ENCODE results near the gene MRPS26. TPM values are rescaled to one million over a fixed set of nuclear protein-coding genes. Genes with fewer than 3 reads are reported as not detected.

The MRPS26 gene
- total and polyA plus RNA-seq, 2 of the 13 experiments (the other 11 are each of a cell fraction or from before 2014, with no cell fraction given): 89.8 to 187 TPM

DNA sequence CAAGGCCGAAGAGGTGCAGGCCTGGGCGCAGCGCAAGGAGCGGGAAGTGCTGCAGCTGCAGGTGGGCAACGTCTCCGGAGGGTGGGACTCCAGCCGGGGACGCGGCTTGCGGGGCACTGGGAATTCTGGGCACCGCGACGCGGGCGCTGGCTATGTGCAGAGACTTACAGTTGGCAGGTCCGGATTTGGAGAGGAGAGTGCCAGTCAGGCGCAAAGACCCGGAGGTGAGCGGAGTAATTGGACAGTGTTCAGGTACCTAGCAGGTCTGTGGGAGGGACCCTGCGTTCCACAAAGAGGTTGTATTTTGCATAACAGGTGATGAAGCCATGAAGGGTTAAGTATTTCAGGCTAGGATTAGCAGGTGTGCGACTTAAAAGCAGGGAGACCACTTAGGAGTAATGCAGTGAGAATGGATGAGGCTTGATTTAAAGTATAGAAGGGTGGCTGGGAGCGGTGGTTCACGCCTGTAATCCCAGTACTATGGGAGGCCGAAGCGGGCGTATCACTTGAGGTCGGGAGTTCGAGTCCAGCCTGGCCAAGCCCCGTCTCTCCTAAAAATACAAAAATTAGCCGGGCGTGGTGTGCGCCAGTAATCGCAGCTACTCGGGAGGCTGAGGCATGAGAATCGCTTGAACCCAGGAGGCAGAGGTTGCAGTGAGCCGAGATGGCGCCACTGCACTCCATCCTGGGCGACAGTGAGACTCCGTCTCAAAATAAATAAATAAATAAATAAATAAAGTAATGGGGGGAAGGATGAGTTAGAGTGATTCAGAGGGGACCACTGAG, 1.0 kb downstream of the MRPS26 start (continued):
- TF ChIP-seq, protein P1, sequence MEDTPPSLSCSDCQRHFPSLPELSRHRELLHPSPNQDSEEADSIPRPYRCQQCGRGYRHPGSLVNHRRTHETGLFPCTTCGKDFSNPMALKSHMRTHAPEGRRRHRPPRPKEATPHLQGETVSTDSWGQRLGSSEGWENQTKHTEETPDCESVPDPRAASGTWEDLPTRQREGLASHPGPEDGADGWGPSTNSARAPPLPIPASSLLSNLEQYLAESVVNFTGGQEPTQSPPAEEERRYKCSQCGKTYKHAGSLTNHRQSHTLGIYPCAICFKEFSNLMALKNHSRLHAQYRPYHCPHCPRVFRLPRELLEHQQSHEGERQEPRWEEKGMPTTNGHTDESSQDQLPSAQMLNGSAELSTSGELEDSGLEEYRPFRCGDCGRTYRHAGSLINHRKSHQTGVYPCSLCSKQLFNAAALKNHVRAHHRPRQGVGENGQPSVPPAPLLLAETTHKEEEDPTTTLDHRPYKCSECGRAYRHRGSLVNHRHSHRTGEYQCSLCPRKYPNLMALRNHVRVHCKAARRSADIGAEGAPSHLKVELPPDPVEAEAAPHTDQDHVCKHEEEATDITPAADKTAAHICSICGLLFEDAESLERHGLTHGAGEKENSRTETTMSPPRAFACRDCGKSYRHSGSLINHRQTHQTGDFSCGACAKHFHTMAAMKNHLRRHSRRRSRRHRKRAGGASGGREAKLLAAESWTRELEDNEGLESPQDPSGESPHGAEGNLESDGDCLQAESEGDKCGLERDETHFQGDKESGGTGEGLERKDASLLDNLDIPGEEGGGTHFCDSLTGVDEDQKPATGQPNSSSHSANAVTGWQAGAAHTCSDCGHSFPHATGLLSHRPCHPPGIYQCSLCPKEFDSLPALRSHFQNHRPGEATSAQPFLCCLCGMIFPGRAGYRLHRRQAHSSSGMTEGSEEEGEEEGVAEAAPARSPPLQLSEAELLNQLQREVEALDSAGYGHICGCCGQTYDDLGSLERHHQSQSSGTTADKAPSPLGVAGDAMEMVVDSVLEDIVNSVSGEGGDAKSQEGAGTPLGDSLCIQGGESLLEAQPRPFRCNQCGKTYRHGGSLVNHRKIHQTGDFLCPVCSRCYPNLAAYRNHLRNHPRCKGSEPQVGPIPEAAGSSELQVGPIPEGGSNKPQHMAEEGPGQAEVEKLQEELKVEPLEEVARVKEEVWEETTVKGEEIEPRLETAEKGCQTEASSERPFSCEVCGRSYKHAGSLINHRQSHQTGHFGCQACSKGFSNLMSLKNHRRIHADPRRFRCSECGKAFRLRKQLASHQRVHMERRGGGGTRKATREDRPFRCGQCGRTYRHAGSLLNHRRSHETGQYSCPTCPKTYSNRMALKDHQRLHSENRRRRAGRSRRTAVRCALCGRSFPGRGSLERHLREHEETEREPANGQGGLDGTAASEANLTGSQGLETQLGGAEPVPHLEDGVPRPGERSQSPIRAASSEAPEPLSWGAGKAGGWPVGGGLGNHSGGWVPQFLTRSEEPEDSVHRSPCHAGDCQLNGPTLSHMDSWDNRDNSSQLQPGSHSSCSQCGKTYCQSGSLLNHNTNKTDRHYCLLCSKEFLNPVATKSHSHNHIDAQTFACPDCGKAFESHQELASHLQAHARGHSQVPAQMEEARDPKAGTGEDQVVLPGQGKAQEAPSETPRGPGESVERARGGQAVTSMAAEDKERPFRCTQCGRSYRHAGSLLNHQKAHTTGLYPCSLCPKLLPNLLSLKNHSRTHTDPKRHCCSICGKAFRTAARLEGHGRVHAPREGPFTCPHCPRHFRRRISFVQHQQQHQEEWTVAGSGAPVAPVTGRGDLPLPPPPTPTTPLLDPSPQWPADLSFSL (CRISPR knock-in tag; IDR thresholded peaks at IDR 0.05): no peak
- TF ChIP-seq SP1 (IDR thresholded peaks at IDR 0.05) (no peak), SP1 (CRISPR knock-in tag; IDR thresholded peaks at IDR 0.05) (no peak), RFXANK (CRISPR knock-in tag; IDR thresholded peaks at IDR 0.05) (no peak; the same call in 1 of the 2 replicates), ZNF724P (CRISPR knock-in tag; IDR thresholded peaks at IDR 0.05; ENCODE audit: borderline replicate concordance) (no peak), MXD4 (CRISPR knock-in tag; IDR thresholded peaks at IDR 0.05) (no peak; the same call in 1 of the 2 replicates), PRDM4 (CRISPR knock-in tag; IDR thresholded peaks at IDR 0.05; ENCODE audit: borderline replicate concordance) (no peak), HNRNPLL (IDR thresholded peaks at IDR 0.05; ENCODE audit: low read depth, low read length, poor library complexity, severe bottlenecking) (peak; percentile 60), ZNF790 (CRISPR knock-in tag; IDR thresholded peaks at IDR 0.05; ENCODE audit: borderline replicate concordance) (no peak), MIXL1 (CRISPR knock-in tag; IDR thresholded peaks at IDR 0.05) (no peak), ZNF552 (CRISPR knock-in tag; IDR thresholded peaks at IDR 0.05; ENCODE audit: borderline replicate concordance) (no peak), MED8 (CRISPR knock-in tag; IDR thresholded peaks at IDR 0.05; ENCODE audit: insufficient replicate concordance) (no peak)
- TF ChIP-seq, protein P2, sequence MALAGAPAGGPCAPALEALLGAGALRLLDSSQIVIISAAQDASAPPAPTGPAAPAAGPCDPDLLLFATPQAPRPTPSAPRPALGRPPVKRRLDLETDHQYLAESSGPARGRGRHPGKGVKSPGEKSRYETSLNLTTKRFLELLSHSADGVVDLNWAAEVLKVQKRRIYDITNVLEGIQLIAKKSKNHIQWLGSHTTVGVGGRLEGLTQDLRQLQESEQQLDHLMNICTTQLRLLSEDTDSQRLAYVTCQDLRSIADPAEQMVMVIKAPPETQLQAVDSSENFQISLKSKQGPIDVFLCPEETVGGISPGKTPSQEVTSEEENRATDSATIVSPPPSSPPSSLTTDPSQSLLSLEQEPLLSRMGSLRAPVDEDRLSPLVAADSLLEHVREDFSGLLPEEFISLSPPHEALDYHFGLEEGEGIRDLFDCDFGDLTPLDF (CRISPR knock-in tag; IDR thresholded peaks at IDR 0.05): no peak
- TF ChIP-seq, protein P3, sequence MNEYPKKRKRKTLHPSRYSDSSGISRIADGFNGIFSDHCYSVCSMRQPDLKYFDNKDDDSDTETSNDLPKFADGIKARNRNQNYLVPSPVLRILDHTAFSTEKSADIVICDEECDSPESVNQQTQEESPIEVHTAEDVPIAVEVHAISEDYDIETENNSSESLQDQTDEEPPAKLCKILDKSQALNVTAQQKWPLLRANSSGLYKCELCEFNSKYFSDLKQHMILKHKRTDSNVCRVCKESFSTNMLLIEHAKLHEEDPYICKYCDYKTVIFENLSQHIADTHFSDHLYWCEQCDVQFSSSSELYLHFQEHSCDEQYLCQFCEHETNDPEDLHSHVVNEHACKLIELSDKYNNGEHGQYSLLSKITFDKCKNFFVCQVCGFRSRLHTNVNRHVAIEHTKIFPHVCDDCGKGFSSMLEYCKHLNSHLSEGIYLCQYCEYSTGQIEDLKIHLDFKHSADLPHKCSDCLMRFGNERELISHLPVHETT (CRISPR knock-in tag; conservative IDR thresholded peaks at IDR 0.05): no peak
- TF ChIP-seq, protein P4, sequence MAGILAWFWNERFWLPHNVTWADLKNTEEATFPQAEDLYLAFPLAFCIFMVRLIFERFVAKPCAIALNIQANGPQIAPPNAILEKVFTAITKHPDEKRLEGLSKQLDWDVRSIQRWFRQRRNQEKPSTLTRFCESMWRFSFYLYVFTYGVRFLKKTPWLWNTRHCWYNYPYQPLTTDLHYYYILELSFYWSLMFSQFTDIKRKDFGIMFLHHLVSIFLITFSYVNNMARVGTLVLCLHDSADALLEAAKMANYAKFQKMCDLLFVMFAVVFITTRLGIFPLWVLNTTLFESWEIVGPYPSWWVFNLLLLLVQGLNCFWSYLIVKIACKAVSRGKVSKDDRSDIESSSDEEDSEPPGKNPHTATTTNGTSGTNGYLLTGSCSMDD (CRISPR knock-in tag; IDR thresholded peaks at IDR 0.05): no peak
